ENCODE data around the gene SLC27A6.

SLC27A6 gene

GRCh38 chr5:129061849-129062248 lies 96.6 kb downstream of the SLC27A6 start:
- no peak for ATAC-seq

GRCh38 chr5:129063483-129064113 lies 98.3 kb downstream of the SLC27A6 start:
- ATAC-seq: peak; percentile 97
- no peak for TF ChIP-seq ZFP3 (CRISPR knock-in tag; IDR thresholded peaks at IDR 0.05)
- TF ChIP-seq ISL1 (CRISPR knock-in tag; IDR thresholded peaks at IDR 0.05): peak; percentile 12; the same call in 1 of the 2 replicates
- no peak for TF ChIP-seq RARB (CRISPR knock-in tag; IDR thresholded peaks at IDR 0.05)

More at GRCh38 chr5:129061849-129062248, 96.6 kb downstream of the SLC27A6 start:
- TF ChIP-seq CREB5 (CRISPR knock-in tag; IDR thresholded peaks at IDR 0.05; ENCODE audit: low read depth) (no peak), ZNF70 (CRISPR knock-in tag; IDR thresholded peaks at IDR 0.05) (no peak), ESRRG (CRISPR knock-in tag; IDR thresholded peaks at IDR 0.05) (no peak), CSDC2 (CRISPR knock-in tag; IDR thresholded peaks at IDR 0.05) (no peak), TCF4 (CRISPR knock-in tag; IDR thresholded peaks at IDR 0.05; ENCODE audit: borderline replicate concordance) (no peak), TSHZ2 (CRISPR knock-in tag; IDR thresholded peaks at IDR 0.05) (no peak), ZFP3 (CRISPR knock-in tag; IDR thresholded peaks at IDR 0.05) (no peak), OSR1 (CRISPR knock-in tag; IDR thresholded peaks at IDR 0.05) (no peak), PATZ1 (CRISPR knock-in tag; IDR thresholded peaks at IDR 0.05; ENCODE audit: borderline replicate concordance) (no peak), ZNF565 (CRISPR knock-in tag; conservative IDR thresholded peaks at IDR 0.05; ENCODE audit: low read depth) (no peak), ZNF8 (CRISPR knock-in tag; IDR thresholded peaks at IDR 0.05) (no peak), BACH2 (CRISPR knock-in tag; IDR thresholded peaks at IDR 0.05; ENCODE audit: borderline replicate concordance) (no peak), POU6F1 (CRISPR knock-in tag; IDR thresholded peaks at IDR 0.05; ENCODE audit: borderline replicate concordance, low read depth) (no peak), ZC3H10 (CRISPR knock-in tag; IDR thresholded peaks at IDR 0.05) (no peak), ZFP30 (CRISPR knock-in tag; IDR thresholded peaks at IDR 0.05) (no peak), GLIS3 (CRISPR knock-in tag; IDR thresholded peaks at IDR 0.05) (no peak), PPARA (CRISPR knock-in tag; IDR thresholded peaks at IDR 0.05; ENCODE audit: borderline replicate concordance) (no peak), SNAI2 (CRISPR knock-in tag; IDR thresholded peaks at IDR 0.05) (no peak), CSRNP3 (CRISPR knock-in tag; IDR thresholded peaks at IDR 0.05) (no peak)

GRCh38 chr5:129065721-129066120 lies 100.4 kb downstream of the SLC27A6 start:
- no peak for TF ChIP-seq TCF4 (CRISPR knock-in tag; IDR thresholded peaks at IDR 0.05; ENCODE audit: borderline replicate concordance)
- TF ChIP-seq OSR1 (CRISPR knock-in tag; IDR thresholded peaks at IDR 0.05): no peak
- TF ChIP-seq ISL1 (CRISPR knock-in tag; IDR thresholded peaks at IDR 0.05): no peak
- no peak for TF ChIP-seq SNAI2 (CRISPR knock-in tag; IDR thresholded peaks at IDR 0.05)
- no peak for ATAC-seq

All from SK-N-SH treated with all-trans-retinoic acid at 6 μM for 48 hours (cell line).